ENCODE data around the gene UNC93B1.

UNC93B1 gene

GRCh38 chr11:68039526-68040086, 35.7 kb upstream of the UNC93B1 start:
- no peak for DNase-seq

- DNase-seq, result peak; percentile 81
These were observed 35.0 kb upstream of the UNC93B1 start, which contains the start of gene TCIRG1 for GRCh38 chr11:68038718-68039525. Gene TCIRG1 (plus strand): TSS chr11:68039025. CDS start chr11:68041272, 2,247 bp downstream.

GRCh38 chr11:68038226-68038717, 34.4 kb upstream of the UNC93B1 start:
- DNase-seq, result no peak

DNA sequence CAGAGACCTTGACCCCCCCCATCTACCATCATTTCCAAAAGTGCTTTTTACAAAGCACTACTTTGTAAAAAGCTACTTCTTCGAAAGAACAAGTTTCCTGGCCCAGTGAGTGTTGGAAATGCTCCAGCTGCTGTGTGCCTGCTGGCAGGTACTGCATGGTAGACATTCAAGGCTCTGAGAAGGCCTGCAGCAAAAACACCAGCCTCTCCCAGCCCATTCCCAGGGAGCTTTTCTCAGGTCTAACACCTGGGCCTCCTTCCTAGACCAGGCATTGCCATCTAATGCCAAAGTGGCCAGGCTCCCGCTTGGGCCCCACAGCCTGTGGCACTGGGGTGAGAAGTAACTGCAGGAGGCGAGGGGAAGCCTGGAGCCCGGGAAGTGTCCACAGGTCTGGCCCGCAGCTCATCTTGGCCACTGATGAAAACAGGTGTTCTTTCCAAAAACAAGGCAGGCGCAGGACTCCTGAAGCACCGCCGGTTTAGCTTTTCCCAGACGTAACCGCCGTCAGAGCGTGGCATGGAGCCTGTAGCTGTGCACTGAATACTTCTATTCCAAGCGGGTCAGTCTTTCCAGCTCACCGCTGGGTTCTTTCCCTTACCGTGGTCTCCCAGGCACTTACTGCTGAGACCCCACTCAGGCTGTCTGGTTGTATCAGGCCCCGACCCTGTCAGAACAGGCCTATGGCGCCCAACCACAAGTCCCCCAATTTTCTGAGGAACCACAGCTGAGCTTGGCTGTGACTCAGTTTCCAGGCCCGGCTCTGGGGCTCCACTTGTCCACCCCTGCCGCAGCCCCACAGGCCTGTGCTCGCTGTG, 33.7 kb upstream of the UNC93B1 start:
- no peak for DNase-seq

- no peak for DNase-seq
These were observed 32.9 kb upstream of the UNC93B1 start for GRCh38 chr11:68036717-68037239.

- no peak for DNase-seq
These were observed 32.3 kb upstream of the UNC93B1 start for GRCh38 chr11:68036141-68036716.

DNA sequence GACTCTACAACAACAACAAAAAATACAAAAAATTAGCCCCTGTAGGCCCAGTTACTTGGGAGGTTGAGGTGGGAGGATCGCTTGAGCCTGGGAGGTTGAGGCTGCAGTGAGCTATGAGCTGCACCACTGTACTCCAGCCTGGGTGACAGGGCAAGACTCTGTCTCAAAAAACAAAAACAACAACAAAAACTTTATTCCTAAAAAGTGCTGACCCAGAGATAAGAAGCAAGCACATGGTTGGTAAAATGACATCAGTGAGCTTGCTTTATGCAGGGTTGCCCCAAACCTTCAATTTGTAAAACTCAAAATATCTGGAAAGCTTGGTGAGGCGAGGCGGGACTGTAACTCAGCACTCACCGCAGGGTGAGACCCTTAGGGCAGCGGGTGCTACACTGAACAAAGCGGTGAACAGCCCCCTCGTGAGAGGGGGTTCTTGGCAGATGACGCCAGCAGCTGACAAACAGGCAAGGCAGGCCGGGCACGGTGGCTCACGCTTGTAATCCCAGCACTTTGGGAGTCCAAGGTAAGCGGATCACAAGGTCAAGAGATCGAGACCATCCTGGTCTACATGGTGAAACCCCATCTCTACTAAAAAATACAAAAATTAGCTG, 31.5 kb upstream of the UNC93B1 start:
- no peak for DNase-seq

- DNase-seq, result no peak
These were observed 29.8 kb upstream of the UNC93B1 start for GRCh38 chr11:68033708-68034045.

DNA sequence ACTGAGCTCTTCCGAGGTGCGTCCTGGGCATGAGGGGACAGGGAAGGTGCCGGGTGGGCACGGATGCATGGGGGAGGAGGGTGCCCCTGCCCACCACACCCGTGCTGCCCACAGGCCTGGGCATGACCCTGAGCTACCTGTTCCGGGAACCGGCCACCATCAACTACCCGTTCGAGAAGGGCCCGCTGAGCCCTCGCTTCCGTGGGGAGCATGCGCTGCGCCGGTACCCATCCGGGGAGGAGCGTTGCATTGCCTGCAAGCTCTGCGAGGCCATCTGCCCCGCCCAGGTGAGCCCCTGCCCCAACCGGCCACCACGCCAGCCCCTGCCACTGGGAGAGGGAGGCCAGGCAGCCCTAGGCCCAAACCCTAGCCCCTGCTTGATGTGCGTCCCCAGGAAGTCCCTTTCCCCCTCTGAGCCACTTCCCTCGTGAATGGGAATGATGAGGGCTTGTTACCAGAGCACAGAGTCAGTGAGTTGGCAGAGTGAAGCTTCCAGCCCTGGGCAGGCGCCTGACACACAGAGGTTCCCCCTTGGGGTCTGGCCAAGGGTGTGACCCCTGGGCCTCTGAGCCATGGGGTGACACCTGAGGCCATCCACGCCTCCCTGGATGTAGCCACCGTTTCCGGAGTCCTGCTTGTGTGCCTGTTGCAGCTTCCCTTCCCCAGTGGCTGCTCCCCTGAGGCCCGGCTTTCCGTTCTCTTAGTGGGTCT, 29.3 kb upstream of the UNC93B1 start:
- no peak for DNase-seq

DNA sequence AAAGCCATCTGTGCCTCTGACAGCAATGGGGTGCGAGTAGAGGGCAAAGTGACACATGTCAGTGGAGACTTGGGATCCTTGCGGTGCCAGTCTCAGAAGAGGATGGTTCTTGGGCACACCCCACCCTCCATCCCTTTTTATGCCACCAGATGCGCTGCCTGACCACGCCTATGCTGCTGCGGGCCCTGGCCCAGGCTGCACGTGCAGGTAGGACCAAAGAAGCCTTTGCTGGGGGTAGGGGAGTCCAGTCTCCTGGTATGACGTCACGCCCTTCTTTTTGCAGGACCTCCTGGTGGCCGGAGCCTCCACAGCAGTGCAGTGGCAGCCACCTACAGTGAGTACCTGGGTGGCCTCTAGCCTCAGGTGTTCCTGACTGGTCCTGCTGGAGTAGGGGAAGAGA, 28.1 kb upstream of the UNC93B1 start:
- no peak for DNase-seq

GRCh38 chr11:68031144-68031464, 27.2 kb upstream of the UNC93B1 start:
- no peak for DNase-seq

GRCh38 chr11:68030318-68031143, 26.6 kb upstream of the UNC93B1 start, which contains the start of gene NDUFS8:
Gene NDUFS8 (plus strand): TSS chr11:68030681. CDS start chr11:68032152, 1,471 bp downstream.
- peak; percentile 98 for DNase-seq

DNA sequence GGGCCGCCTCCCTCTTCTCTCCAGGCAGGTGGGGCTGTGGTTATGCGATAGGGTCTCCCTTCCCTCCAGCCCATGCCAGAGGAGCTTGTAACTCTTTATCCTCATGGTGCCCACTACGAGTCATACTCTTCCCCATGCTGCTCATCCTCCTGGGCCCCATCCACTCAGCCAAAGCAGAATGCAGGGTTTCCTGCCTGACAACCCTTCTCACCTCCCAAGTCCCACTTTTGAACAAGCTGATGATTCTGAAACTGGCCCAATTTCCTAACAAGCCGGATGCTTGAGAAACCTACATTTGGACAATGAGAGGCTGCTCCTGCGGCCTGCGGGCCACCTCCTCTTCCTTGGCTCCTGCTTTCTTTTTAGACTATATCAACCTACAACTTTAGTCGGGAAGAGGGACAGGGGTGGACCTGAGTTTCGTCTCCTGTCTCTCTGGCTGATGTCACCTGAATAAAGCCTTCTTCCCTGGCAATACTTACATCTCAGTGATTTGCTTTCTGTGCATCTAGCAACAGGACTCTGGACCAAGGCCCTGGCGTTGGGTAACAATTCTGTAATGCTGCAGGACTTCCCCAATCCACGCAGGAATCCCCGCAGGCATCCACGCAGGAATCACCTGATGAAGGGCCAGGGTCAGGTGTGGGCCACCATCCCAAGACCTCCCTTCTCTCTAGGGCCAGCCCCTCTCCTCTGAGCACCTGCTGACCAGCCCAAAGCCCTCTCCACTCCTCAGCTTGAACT, 25.1 kb upstream of the UNC93B1 start:
- no peak for DNase-seq

GRCh38 chr11:68027667-68028066, 23.8 kb upstream of the UNC93B1 start:
- DNase-seq, result no peak

DNA sequence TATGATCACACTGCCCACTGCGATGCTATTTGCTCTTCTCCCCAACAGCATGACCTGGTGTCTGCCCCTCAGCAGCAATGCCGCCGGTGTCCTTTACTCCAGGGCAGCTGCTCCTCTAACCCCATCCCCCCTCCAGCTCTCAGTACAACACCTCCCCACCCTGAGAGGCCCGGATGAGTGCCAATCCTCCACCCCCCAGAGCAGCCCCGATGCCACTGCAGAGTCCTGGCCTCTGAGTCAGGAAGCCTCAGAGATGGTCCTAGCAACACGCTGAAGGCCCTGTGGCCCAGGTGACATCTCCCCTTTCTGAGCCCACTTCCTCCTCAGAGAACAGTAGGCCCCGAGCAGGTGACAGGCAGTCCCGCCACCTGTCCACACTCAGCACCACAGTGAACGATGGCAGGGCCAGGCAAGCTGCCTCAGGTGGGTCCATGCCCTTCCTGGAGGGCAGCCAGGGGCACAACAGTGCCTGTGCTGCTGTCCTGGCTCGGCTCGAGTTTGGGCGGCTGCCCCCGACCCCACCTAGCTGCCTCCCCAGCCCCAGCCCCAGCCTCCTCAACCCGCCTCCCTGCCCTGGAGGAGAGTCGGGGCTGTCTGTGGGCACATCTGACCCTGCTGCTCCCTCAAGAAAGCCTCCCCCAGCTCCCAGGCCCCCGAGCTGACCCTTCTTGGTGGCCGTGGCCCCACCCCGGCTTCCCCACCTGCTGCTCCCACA, 22.7 kb upstream of the UNC93B1 start:
- no peak for DNase-seq

GRCh38 chr11:68025047-68025446, 21.1 kb upstream of the UNC93B1 start:
- DNase-seq, result no peak

DNA sequence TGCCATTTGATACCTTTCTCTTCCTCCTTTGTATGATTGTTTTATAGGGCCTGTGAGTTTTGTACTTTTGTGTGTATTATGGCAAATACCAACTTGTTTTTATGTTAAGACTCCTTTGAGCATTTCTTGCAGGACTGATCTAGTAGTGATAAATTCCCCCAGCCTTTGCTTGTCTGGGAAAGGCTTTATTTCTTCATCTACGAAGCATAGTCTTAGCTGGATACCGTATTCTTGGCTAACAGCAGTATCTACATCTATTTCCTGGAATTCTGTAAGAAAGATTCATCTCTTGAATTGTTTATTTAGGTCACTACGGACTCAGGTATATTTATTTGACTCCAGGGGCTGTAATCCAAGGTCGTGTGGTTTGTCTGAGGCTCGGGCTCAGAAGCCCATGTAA, 20.6 kb upstream of the UNC93B1 start:
- no peak for DNase-seq

DNA sequence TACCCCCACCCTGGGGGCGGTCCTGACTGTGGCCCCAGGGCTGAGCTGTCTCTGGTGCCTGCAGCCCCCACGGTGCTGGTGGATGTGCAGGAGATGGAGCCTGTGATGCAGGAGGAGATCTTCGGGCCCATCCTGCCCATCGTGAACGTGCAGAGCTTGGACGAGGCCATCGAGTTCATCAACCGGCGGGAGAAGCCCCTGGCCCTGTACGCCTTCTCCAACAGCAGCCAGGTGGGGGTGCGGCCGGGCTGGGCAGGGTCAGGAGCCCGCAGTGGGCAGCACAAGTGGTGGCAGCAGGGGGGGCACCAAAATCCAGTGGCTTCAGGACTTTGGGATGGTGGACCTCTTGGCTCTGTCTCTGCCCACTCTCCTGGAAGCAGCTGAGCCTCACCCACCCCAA, 18.6 kb upstream of the UNC93B1 start:
- no peak for DNase-seq

DNA sequence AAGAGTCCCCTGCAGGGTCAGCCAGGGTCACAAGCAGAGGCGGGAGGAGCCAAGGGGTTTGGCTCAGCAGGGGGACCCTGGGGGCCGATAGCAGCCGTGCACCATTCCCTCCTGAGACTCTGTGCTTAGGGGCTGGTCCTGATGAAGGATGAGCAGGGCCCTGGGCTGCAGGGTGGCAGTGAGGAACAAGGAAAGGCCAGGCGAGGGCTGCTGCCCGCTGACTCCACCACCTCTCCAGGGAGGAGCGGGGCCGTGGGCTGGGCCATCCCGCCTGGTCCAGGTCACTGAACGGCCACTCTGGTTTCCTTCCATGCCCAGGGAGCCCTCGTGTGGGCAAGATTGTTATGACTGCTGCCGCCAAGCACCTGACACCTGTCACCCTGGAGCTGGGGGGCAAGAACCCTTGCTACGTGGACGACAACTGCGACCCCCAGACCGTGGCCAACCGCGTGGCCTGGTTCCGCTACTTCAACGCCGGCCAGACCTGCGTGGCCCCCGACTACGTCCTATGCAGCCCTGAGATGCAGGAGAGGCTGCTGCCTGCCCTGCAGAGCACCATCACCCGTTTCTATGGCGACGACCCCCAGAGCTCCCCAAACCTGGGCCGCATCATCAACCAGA, 17.4 kb upstream of the UNC93B1 start:
- no peak for DNase-seq

All from stimulated activated CD8-positive, alpha-beta memory T cell treated with anti-CD3 and anti-CD28 coated beads, Interleukin-4, amount 100 ng/mL, for 48 hours (primary cell).